ENCODE data around the gene DCLK2. TPM values are rescaled to one million over a fixed set of nuclear protein-coding genes. Genes with fewer than 3 reads are reported as not detected.

The DCLK2 gene
- polyA plus RNA-seq (ENCODE audit: low read depth in 6 of 6): 1 to 10 TPM in 3 of 6 donors, under 1 TPM in 3; 0.34 to 9.1 (median 2.0) TPM

DNA sequence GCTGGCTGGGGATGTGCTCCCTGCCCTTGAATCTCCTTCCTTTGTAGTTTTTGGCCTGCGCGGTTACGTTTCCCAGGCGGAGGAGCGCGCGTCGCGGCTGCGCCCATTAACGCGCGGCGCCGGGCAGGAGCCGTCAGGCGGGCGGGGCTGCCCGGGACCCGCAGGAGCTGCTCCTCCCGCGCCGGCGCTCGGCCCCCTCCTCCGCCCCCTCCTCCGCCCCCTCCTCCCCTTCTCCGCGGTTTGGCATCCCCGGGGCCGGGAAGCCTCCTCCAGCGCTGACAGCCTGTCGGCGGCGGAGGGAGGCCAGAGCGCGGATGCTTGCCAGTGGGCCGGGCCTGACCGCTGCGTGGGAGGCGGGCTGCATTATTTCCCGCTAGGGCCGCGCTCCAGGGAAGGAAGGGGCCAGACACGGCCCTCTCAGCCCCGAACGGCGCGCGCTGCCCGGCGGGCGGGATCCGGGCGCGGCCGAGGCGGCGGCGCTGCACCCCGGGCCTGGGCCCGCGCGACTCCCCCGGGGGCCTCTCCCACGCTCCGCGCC, at the start of gene DCLK2:
Gene DCLK2, plus strand, starts transcription at position 405 of the 538 bp plus-strand sequence. CDS start 583 bp downstream, outside the sequence.
- Mint-ChIP-seq H3K27me3 (peaks cover 13 to 31% (median 15%) of the 10 kb centered on the region in 3 donors), H3K27ac (peak within 1 kb of the TSS; percentile 29 to 94 (median 76)), H3K4me3 (peak within 1 kb of the TSS; percentile 86 to 99 (median 92)), H3K4me1 (peaks cover 14 to 19% (median 14%) of the 10 kb centered on the region in 3 donors), H3K36me3 (no peaks in the 10 kb centered on the region), H3K9me3 (no peaks in the 10 kb centered on the region)
- ATAC-seq (ENCODE audit: low read depth in 2 of 2): peak; percentile 9 to 13
- peak; percentile 16 for DNase-seq

DNA sequence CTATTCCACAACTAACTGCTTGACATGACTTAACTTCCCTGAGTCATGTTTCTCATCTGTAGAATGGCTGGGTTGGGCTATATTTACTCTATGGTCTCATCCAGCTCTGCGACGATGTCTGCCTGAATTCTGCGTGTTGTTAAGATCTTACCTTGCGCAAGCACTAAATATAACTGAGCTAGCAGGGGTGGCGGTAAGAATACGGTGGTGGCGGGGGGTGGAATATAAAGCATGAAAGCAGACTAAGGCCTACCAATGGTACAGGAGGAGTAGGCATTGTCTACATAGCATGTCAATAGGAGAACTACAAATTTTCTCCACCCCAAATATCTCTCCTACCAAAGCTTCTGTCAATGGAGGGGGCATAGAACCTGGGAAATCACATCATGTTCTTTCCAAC, 45.7 kb upstream of the DCLK2 start:
- no peak for ATAC-seq (ENCODE audit: low read depth in 2 of 2)
- DNase-seq: no peak
- H3K4me1 Mint-ChIP-seq: peaks cover 0 to 5% (median 4%) of the 10 kb centered on the region in 3 donors
- H3K27ac Mint-ChIP-seq: no peak overlapping the region
- H3K9me3 Mint-ChIP-seq: peaks cover 1 to 16% (median 14%) of the 10 kb centered on the region in 7 donors
- H3K36me3 Mint-ChIP-seq: peaks cover 6 to 12% of the 10 kb centered on the region in 2 donors
- H3K4me3 Mint-ChIP-seq: no peak overlapping the region
- H3K27me3 Mint-ChIP-seq: peaks cover 4 to 29% (median 13%) of the 10 kb centered on the region in 3 donors

GRCh38 chr4:150033081-150033480, 45.2 kb upstream of the DCLK2 start:
- peaks cover under 1 to 9% (median 5%) of the 10 kb centered on the region in 3 donors for H3K4me1 Mint-ChIP-seq
- no peak overlapping the region for H3K27ac Mint-ChIP-seq
- no peak for ATAC-seq (ENCODE audit: low read depth in 2 of 2)

DNA sequence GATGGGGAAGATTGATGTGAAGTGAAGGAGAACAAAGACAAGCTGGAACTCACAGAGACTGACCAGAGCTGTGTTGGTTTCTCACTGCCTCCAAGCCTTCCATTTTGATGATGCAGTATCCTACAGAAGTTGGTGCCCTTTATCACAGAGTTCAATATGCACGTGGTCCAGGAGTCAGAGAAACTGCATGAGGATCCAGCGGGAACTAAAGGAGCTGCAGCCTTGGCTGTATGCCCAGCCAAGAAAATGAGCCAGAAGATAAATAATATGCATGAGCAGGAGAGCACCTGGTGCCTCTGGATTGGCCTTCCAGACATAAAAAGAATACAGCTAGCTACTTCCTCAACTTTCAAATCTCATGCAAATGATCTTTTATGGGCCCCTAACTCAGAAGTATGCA, 44.3 kb upstream of the DCLK2 start:
- ATAC-seq (ENCODE audit: low read depth in 2 of 2): no peak
- peaks cover 4 to 29% (median 13%) of the 10 kb centered on the region in 3 donors for H3K27me3 Mint-ChIP-seq
- peaks cover 6 to 8% of the 10 kb centered on the region in 2 donors for H3K36me3 Mint-ChIP-seq
- H3K9me3 Mint-ChIP-seq: peaks cover 1 to 10% (median 9%) of the 10 kb centered on the region in 7 donors
- no peak for DNase-seq
- H3K4me1 Mint-ChIP-seq: peaks cover 8 to 17% (median 12%) of the 10 kb centered on the region in 3 donors
- H3K4me3 Mint-ChIP-seq: no peak overlapping the region
- no peak overlapping the region for H3K27ac Mint-ChIP-seq

More at GRCh38 chr4:150033081-150033480, 45.2 kb upstream of the DCLK2 start:
- Mint-ChIP-seq H3K27me3 (peaks cover 4 to 29% (median 13%) of the 10 kb centered on the region in 3 donors), H3K36me3 (peaks cover 6 to 8% of the 10 kb centered on the region in 2 donors), H3K4me3 (no peak overlapping the region), H3K9me3 (peaks cover 1 to 10% (median 9%) of the 10 kb centered on the region in 7 donors)
- no peak for DNase-seq

GRCh38 chr4:150037251-150037856, 40.9 kb upstream of the DCLK2 start:
- peaks cover 29 to 38% (median 31%) of the 10 kb centered on the region in 3 donors for H3K4me1 Mint-ChIP-seq
- ATAC-seq (ENCODE audit: low read depth in 2 of 2) (no peak), DNase-seq (no peak)
- H3K9me3 Mint-ChIP-seq: peaks cover 0 to 5% (median 4%) of the 10 kb centered on the region in 7 donors
- peaks cover 6 to 8% of the 10 kb centered on the region in 2 donors for H3K36me3 Mint-ChIP-seq
- H3K4me3 Mint-ChIP-seq: peak overlapping the region in 2 of 8 donors; percentile 4 to 8
- peaks cover 4 to 28% (median 10%) of the 10 kb centered on the region in 3 donors for H3K27me3 Mint-ChIP-seq
- H3K27ac Mint-ChIP-seq: peak overlapping the region in 2 of 6 donors; percentile 34 to 83

- Mint-ChIP-seq H3K36me3 (peaks cover 4 to 8% of the 10 kb centered on the region in 2 donors), H3K4me3 (peak overlapping the region in 7 of 8 donors; percentile 43 to 85 (median 73)), H3K27ac (peak overlapping the region; percentile 53 to 87 (median 78)), H3K4me1 (peaks cover 27 to 38% (median 31%) of the 10 kb centered on the region in 3 donors), H3K27me3 (peaks cover 0 to 17% (median 4%) of the 10 kb centered on the region in 3 donors), H3K9me3 (peaks cover 0 to 5% (median 4%) of the 10 kb centered on the region in 7 donors)
- ATAC-seq (ENCODE audit: low read depth in 2 of 2): peak; percentile 87 to 88
- DNase-seq: peak; percentile 77
Observed at GRCh38 chr4:150038335-150039076, 39.7 kb upstream of the DCLK2 start.

- peak; percentile 67 to 72 for ATAC-seq (ENCODE audit: low read depth in 2 of 2)
- H3K4me1 Mint-ChIP-seq: peaks cover 25 to 38% (median 31%) of the 10 kb centered on the region in 3 donors
- peak overlapping the region; percentile 26 to 85 (median 72) for H3K4me3 Mint-ChIP-seq
- H3K27ac Mint-ChIP-seq: peak overlapping the region; percentile 70 to 86 (median 78)
- H3K36me3 Mint-ChIP-seq: peaks cover 0 to 8% of the 10 kb centered on the region in 2 donors
- peaks cover 0 to 5% (median 4%) of the 10 kb centered on the region in 7 donors for H3K9me3 Mint-ChIP-seq
- peaks cover 0 to 11% (median 0%) of the 10 kb centered on the region in 3 donors for H3K27me3 Mint-ChIP-seq
- DNase-seq: peak; percentile 54
Observed at GRCh38 chr4:150039274-150040127, 38.7 kb upstream of the DCLK2 start.

GRCh38 chr4:150044517-150044916, 33.7 kb upstream of the DCLK2 start:
- ATAC-seq (ENCODE audit: low read depth in 2 of 2): no peak
- Mint-ChIP-seq H3K27me3 (peaks cover 3 to 12% (median 9%) of the 10 kb centered on the region in 3 donors), H3K4me3 (no peak overlapping the region), H3K27ac (no peak overlapping the region), H3K36me3 (no peaks in the 10 kb centered on the region), H3K9me3 (no peaks in the 10 kb centered on the region), H3K4me1 (peaks cover 13 to 16% (median 14%) of the 10 kb centered on the region in 3 donors)
- DNase-seq: no peak

GRCh38 chr4:150045410-150045809, 32.8 kb upstream of the DCLK2 start:
- H3K4me1 Mint-ChIP-seq: peaks cover 4 to 7% (median 5%) of the 10 kb centered on the region in 3 donors
- no peaks in the 10 kb centered on the region for H3K36me3 Mint-ChIP-seq
- DNase-seq: no peak
- no peak overlapping the region for H3K4me3 Mint-ChIP-seq
- H3K9me3 Mint-ChIP-seq: no peaks in the 10 kb centered on the region
- ATAC-seq (ENCODE audit: low read depth in 2 of 2): no peak
- no peak overlapping the region for H3K27ac Mint-ChIP-seq
- H3K27me3 Mint-ChIP-seq: peaks cover 3 to 12% (median 9%) of the 10 kb centered on the region in 3 donors

- Mint-ChIP-seq H3K4me3 (no peak overlapping the region), H3K27me3 (peaks cover 3 to 12% (median 9%) of the 10 kb centered on the region in 3 donors), H3K36me3 (no peaks in the 10 kb centered on the region), H3K27ac (peak overlapping the region in 1 of 6 donors; percentile 1), H3K4me1 (no peaks in the 10 kb centered on the region), H3K9me3 (no peaks in the 10 kb centered on the region)
- ATAC-seq (ENCODE audit: low read depth in 2 of 2) (no peak), DNase-seq (no peak)
Observed at GRCh38 chr4:150046728-150047217, 31.5 kb upstream of the DCLK2 start.

- Mint-ChIP-seq H3K4me1 (no peaks in the 10 kb centered on the region), H3K4me3 (no peak overlapping the region), H3K36me3 (no peaks in the 10 kb centered on the region), H3K27ac (no peak overlapping the region), H3K27me3 (peaks cover 3 to 12% (median 9%) of the 10 kb centered on the region in 3 donors), H3K9me3 (no peaks in the 10 kb centered on the region)
- DNase-seq (no peak), ATAC-seq (ENCODE audit: low read depth in 2 of 2) (no peak)
Observed at GRCh38 chr4:150047546-150047945, 30.7 kb upstream of the DCLK2 start.

GRCh38 chr4:150049682-150050081, 28.6 kb upstream of the DCLK2 start:
- Mint-ChIP-seq H3K36me3 (no peaks in the 10 kb centered on the region), H3K27ac (no peak overlapping the region), H3K4me1 (no peaks in the 10 kb centered on the region), H3K27me3 (peaks cover 3 to 9% (median 7%) of the 10 kb centered on the region in 3 donors), H3K9me3 (peaks cover 0 to 5% (median 0%) of the 10 kb centered on the region in 7 donors), H3K4me3 (no peak overlapping the region)
- DNase-seq: no peak
- no peak for ATAC-seq (ENCODE audit: low read depth in 2 of 2)
